HG03064 (cell line): ENCODE results near the gene ABCC6.
"Not testable (repeated sequence)": the region's sequence is repeated elsewhere in the genome, so short reads cannot be mapped to it uniquely, and the experiment has no call there.

ENCODE experiments used
- ATAC-seq: cut with Tn5 transposase; IDR thresholded peaks from one replicate; pipeline ENCODE4 v1.9.1; 2021; ENCODE audit warnings: low read depth; ENCODE audit not compliant: unreplicated experiment

ABCC6 gene

GRCh38 chr16:16222850-16223661 is at the start of gene ABCC6:
Gene ABCC6 (minus strand): TSS chr16:16223494. CDS start chr16:16223434, 60 bp downstream.
- ATAC-seq, result not testable (repeated sequence)

- not testable (repeated sequence) for ATAC-seq
These were observed 49.4 kb upstream of the ABCC6 start for GRCh38 chr16:16272573-16273221.

GRCh38 chr16:16271658-16272057 is 48.4 kb upstream of the ABCC6 start:
- not testable (repeated sequence) for ATAC-seq

GRCh38 chr16:16268185-16268808 is 45.0 kb upstream of the ABCC6 start:
- not testable (repeated sequence) for ATAC-seq

- ATAC-seq, result not testable (repeated sequence)
These were observed 44.4 kb upstream of the ABCC6 start for GRCh38 chr16:16267708-16268107.

- ATAC-seq, result not testable (repeated sequence)
These were observed 41.8 kb upstream of the ABCC6 start for GRCh38 chr16:16265044-16265443.

- ATAC-seq, result not testable (repeated sequence)
These were observed 40.7 kb upstream of the ABCC6 start for GRCh38 chr16:16263947-16264346.

- ATAC-seq, result not testable (repeated sequence)
These were observed 39.8 kb upstream of the ABCC6 start for GRCh38 chr16:16262954-16263555.

- ATAC-seq, result not testable (repeated sequence)
These were observed 36.7 kb upstream of the ABCC6 start for GRCh38 chr16:16259971-16260370.

GRCh38 chr16:16258822-16259221 is 35.5 kb upstream of the ABCC6 start:
- ATAC-seq, result not testable (repeated sequence)

GRCh38 chr16:16257301-16257923 is 34.1 kb upstream of the ABCC6 start:
- not testable (repeated sequence) for ATAC-seq

- ATAC-seq, result not testable (repeated sequence)
These were observed 29.1 kb upstream of the ABCC6 start for GRCh38 chr16:16252377-16252776.

GRCh38 chr16:16249621-16250330 is 26.5 kb upstream of the ABCC6 start:
- ATAC-seq, result not testable (repeated sequence)

GRCh38 chr16:16247439-16247838 is 24.1 kb upstream of the ABCC6 start:
- not testable (repeated sequence) for ATAC-seq

GRCh38 chr16:16246578-16247262 is 23.4 kb upstream of the ABCC6 start:
- not testable (repeated sequence) for ATAC-seq

GRCh38 chr16:16243886-16244285 is 20.6 kb upstream of the ABCC6 start:
- ATAC-seq, result not testable (repeated sequence)

- ATAC-seq, result not testable (repeated sequence)
These were observed 17.4 kb upstream of the ABCC6 start for GRCh38 chr16:16240667-16241066.

GRCh38 chr16:16237738-16238137 is 14.4 kb upstream of the ABCC6 start:
- not testable (repeated sequence) for ATAC-seq

- ATAC-seq, result not testable (repeated sequence)
These were observed 13.8 kb upstream of the ABCC6 start for GRCh38 chr16:16237071-16237470.
